Chondrocyte (in vitro differentiated cells): Measurements from ENCODE around the gene ITGB4. TPM values are rescaled to one million over a fixed set of nuclear protein-coding genes. Genes with fewer than 3 reads are reported as not detected.
"Not testable (repeated sequence)": the region's sequence is repeated elsewhere in the genome, so short reads cannot be mapped to it uniquely, and the experiment has no call there.

Experiments used
- DNase-seq: peaks from one replicate; pipeline ENCODE4 v3.0.0; 2021; ENCODE audit warnings: mixed read lengths, low spot score
- H3K27ac Mint-ChIP-seq: one replicate; pipeline ENCODE4 v1.8.0; 2021; ENCODE audit warnings: mild to moderate bottlenecking, moderate library complexity, mixed read lengths; ENCODE audit not compliant: unreplicated experiment
- H3K27me3 Mint-ChIP-seq: 2 replicates; pipeline ENCODE4 v1.8.0; 2021; ENCODE audit warnings: low read depth, mixed read lengths
- H3K36me3 Mint-ChIP-seq: 2 replicates; pipeline ENCODE4 v1.8.0; 2021; ENCODE audit warnings: low read depth, mixed read lengths
- H3K4me1 Mint-ChIP-seq: 2 replicates; pipeline ENCODE4 v1.8.0; 2021; ENCODE audit warnings: low read depth, mild to moderate bottlenecking, mixed read lengths
- H3K4me3 Mint-ChIP-seq: one replicate; pipeline ENCODE4 v1.8.0; 2021; ENCODE audit warnings: mild to moderate bottlenecking, moderate library complexity, mixed read lengths; ENCODE audit not compliant: unreplicated experiment
- H3K9me3 Mint-ChIP-seq: 2 replicates; pipeline ENCODE4 v1.8.0; 2021; ENCODE audit warnings: low read depth, mixed read lengths
- CTCF ChIP-seq: fragments of 200-600 bp; sonication (generic); IDR thresholded peaks from 2 replicates; pipeline ENCODE4 v1.5.0; 2021; ENCODE audit warnings: antibody characterized with exemption, mild to moderate bottlenecking, moderate library complexity
- total RNA-seq: library from RNA; stranded (reverse); gene quantifications from 3 replicates; pipeline ENCODE4 v1.2.1, GENCODE V29; 2021

Gene ITGB4
- total RNA-seq, 1 donor from 2014 or later: 5.6 TPM

- Mint-ChIP-seq H3K4me1 (peaks cover 30% of the 10 kb centered on the region), H3K4me3 (peak overlapping the region; percentile 90), H3K9me3 (no peaks in the 10 kb centered on the region), H3K27ac (peak overlapping the region; percentile 76), H3K36me3 (peaks cover 23% of the 10 kb centered on the region), H3K27me3 (no peaks in the 10 kb centered on the region)
- DNase-seq: no peak
- no peak for TF ChIP-seq CTCF
Observed at GRCh38 chr17:75777296-75777922, 56.1 kb downstream of the ITGB4 start.

DNA sequence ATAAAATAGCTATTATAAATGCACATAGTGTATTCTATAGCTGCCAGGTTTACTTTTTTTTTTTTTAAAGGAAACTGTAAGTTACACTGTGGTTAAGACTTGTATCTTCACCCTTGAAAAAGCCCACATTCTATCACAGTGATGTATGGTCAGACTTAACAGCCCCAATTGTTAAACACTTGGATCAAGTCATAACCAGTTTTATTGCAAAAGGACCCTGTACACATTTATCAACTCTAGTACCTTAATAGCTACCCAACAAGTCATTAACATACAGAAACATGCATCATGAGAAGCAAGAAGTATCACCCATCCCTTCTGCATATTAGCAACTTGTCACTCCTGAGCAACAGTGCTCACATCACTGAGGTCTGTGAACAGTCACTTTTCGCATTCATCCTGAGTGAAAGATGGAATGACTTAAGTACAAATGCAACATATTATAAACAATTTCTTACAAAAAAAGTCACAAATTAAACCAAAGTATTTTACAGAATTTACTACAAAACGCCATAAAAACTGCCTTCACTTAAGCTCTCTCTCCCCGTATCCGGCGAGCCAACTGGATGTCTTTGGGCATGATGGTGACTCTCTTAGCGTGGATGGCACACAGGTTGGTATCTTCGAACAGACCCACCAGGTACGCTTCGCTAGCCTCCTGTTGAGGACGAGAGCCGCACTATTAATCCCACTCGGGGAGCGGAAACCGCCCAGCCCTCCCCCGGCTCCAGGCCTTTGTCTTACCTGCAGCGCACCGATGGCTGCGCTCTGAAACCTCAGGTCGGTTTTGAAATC is 57.0 kb downstream of the ITGB4 start:
- not testable (repeated sequence) for H3K9me3 Mint-ChIP-seq, H3K27me3 Mint-ChIP-seq, DNase-seq
- Mint-ChIP-seq H3K27ac (peak overlapping the region; percentile 74), H3K4me1 (peaks cover 35% of the 10 kb centered on the region), H3K36me3 (peaks cover 23% of the 10 kb centered on the region), H3K4me3 (peak overlapping the region; percentile 90)

DNA sequence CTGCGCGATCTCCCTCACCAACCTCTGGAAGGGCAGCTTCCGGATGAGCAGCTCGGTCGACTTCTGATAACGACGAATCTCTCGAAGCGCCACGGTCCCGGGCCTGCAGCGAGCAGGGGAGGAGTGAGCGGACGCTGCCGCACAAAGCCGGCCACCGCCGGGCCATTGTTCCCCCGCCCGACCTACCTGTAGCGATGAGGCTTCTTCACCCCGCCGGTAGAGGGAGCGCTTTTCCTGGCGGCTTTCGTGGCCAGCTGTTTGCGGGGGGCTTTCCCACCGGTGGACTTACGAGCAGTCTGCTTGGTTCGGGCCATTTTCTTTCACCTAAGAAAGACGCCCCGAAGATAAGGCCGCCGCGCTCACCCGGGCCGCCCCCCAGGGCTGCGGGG is 57.6 kb downstream of the ITGB4 start:
- H3K4me1 Mint-ChIP-seq: peaks cover 41% of the 10 kb centered on the region
- peak overlapping the region; percentile 90 for H3K4me3 Mint-ChIP-seq

DNA sequence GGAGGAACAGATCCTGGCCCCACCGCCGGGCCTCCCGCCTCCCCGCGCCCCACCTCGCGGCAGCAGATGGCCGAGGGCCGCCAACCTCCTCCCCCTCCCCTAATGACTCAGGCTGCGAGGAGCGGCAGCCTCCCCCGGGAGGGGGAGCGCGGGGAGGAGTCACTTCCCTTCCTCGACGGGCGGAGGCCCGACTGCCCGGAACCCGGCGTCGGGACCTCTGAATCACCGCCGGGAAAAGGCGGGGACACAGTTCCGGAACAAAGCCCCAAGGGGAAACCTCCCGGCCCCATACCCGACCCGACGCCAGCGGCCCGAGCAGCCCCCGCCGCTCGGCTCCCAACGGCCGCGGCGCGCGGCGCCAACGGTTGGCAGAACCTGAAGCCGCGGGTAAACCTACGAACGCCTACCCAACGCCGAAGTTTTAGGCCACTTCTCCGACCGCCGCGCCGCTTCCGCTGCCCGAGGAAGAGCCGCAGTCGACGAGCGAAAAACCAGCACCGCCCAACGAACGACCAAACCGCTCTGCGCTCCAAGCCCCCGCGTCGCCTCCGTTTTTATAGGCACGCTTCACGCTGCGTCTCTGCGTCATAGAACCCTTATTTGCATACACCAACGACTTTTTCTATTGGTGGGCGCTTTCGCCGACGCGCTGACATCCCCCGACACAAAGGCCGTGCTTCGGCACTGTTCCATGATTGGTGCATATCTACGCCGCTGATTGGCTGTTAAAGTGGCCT is 58.2 kb downstream of the ITGB4 start:
- peak overlapping the region; percentile 100 for H3K27ac Mint-ChIP-seq
- H3K9me3 Mint-ChIP-seq: no peaks in the 10 kb centered on the region
- peaks cover 23% of the 10 kb centered on the region for H3K36me3 Mint-ChIP-seq
- peak; percentile 96 for DNase-seq
- H3K4me1 Mint-ChIP-seq: peaks cover 46% of the 10 kb centered on the region
- H3K4me3 Mint-ChIP-seq: peak overlapping the region; percentile 90
- H3K27me3 Mint-ChIP-seq: no peaks in the 10 kb centered on the region
- peak; percentile 59 for TF ChIP-seq CTCF

More for the DNA sequence above, 57.6 kb downstream of the ITGB4 start:
- peak overlapping the region; percentile 74 for H3K27ac Mint-ChIP-seq
- TF ChIP-seq CTCF: peak; percentile 81
- no peaks in the 10 kb centered on the region for H3K27me3 Mint-ChIP-seq
- no peak for DNase-seq
- H3K9me3 Mint-ChIP-seq: no peaks in the 10 kb centered on the region
- peaks cover 23% of the 10 kb centered on the region for H3K36me3 Mint-ChIP-seq

DNA sequence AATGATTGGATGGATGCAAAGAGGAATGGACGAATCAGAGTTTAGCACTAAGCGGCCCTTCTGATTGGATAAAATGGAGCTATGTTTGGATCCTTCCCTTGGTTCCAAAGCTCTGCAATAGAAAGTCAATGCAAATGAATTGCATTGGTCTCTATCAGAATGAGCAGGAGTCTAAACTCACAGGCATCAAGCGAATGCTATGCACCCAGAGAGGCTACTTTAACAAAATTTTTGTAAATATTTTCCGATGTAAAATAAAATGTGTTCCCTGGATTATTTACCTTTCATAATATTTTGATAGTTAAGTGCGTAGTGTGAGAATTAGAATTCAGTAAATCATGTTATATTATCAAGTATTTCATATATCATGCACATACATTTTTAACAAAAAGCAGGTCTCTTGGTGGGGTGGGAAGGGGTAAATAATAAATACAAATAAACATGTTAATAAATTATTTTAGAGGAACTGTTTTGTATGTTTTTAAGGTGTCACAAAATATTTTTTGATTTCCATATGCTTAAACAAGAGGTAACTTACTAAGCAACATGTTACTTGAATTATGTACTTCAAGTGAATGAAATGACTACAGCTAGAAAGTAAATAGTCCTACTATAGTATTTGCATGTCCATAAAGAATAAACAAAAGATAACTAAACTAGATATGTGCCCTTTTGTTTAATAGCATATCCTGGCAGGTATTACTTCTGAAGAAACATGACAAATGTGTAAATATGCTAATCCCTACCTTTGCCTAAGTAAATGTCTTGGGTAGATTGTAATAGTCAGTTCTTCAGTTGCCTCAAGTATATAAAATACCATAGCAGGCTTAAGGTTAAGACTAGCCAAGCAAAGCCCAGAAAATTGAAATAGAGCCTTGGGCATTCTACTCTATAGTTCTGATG is 59.0 kb downstream of the ITGB4 start:
- DNase-seq: no peak
- Mint-ChIP-seq H3K27ac (peak overlapping the region; percentile 55), H3K36me3 (peaks cover 23% of the 10 kb centered on the region), H3K27me3 (no peaks in the 10 kb centered on the region), H3K4me1 (peaks cover 49% of the 10 kb centered on the region), H3K9me3 (no peaks in the 10 kb centered on the region), H3K4me3 (peak overlapping the region; percentile 25)
- TF ChIP-seq CTCF: no peak
